NOMO-1 treated with DMSO at 0.1 percent for 48 hours (cell line): ENCODE data around the gene NEB.
"Not testable (repeated sequence)": the region's sequence is repeated elsewhere in the genome, so short reads cannot be mapped to it uniquely, and the experiment has no call there.

ENCODE experiments used
- DNase-seq: peaks from one replicate; lab custom pipeline; 2025; ENCODE audit not compliant: unreplicated experiment; lab: John Stamatoyannopoulos, UW

Gene NEB

DNA sequence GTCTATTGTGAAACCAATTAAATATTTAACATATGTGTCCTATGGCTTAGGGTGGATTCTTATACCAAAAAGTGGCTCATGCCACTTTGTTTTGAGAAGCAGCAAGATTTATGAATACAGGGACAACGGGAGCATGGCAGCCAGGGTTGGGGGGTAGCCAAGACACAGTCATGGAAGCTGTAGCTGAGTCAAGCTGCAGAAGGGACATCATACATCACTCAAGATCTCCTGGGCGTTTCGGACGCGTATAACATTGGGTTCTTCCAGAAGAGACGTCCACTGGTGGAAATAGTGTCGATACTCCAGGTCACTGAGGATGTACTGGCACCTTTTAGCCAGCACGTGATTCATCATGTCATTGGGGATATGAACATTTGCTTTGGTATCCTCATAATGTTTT, 171.9 kb downstream of the NEB start:
- no peak for DNase-seq

DNA sequence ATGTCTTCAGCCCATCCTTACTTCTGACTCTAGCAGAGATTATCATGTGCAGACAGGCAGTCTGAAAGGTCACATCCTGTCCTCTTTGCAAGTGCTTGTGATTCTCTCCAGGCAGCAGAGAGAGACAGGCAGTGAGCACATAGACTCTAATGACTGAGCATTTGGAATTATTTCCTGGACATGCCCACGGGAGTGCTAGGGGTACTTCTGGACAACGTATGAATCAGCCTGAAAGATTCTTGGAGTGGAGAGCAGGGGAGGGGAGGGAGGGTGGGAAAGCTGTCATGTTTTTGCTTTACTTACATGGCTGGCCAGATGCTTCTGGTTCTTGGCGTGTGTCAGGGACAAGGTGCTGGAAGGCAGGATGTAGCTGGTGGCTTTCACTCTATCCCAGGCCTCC, 174.0 kb downstream of the NEB start:
- no peak for DNase-seq

DNA sequence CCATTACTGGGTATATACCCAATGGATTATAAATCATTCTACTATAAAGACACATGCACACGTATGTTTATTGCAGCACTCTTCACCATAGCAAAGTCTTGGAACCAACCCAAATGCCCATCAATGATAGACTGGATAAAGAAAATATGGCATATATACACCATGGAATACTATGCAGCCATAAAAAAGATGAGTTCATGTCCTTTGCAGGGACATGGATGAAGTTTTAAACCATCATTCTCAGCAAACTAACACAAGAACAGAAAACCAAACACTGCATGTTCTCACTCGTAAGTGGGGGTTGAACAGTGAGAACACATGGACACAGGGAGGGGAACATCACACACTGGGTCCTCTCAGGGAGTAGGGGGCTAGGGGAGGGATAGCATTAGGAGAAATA, 174.8 kb downstream of the NEB start:
- not testable (repeated sequence) for DNase-seq

DNA sequence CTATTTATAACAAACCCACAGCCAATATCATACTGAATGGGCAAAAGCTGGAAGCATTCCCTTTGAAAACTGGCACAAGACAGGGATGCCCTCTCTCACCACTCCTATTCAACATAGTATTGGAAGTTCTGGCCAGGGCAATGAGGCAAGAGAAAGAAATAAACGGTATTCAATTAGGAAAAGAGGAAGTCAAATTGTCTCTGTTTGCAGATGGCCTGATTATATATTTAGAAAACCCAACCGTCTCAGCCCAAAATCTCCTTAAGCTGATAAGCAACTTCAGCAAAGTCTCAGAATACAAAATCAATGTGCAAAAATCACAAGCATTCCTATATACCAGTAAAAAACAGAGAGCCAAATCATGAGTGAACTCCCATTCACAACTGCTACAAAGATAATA, 176.4 kb downstream of the NEB start:
- peak; percentile 40 for DNase-seq

DNA sequence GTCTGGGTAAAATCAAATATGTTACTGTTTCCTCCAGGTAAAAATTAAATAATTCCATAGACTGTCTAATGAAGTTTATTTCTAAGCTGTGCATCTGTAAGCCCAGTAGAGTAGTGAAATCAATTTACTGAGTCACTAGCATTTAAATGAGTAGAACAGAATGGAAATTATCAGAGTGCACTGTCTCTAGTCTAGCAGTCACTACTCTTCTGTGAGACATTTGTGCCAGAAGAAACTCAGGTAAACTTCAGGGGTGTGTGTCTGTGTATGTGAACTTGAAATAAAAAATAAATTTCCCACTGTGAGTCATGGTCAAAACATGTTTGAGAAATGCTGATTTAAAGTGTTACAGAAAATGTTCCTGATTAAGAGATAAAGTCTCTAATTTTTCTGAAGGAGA, 178.2 kb downstream of the NEB start:
- no peak for DNase-seq

DNA sequence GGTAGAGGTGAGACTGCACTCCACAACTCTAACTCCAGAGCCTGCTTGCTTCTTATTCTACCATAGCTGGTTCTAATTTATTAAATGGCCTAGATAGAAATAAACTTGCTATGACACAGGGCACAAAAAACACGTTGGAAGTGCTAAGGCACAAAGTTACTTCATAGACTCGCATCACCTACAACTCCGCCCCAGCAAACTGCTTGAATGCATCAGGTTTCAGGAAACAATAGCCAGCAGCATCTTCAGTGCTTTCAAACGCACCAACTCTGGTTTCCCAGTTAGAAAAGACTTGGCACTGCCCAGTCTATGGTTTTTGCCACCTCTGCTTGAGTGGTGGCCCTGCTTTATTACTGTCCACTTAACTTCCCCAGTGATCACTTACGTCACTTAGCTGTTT, 182.0 kb downstream of the NEB start:
- no peak for DNase-seq

DNA sequence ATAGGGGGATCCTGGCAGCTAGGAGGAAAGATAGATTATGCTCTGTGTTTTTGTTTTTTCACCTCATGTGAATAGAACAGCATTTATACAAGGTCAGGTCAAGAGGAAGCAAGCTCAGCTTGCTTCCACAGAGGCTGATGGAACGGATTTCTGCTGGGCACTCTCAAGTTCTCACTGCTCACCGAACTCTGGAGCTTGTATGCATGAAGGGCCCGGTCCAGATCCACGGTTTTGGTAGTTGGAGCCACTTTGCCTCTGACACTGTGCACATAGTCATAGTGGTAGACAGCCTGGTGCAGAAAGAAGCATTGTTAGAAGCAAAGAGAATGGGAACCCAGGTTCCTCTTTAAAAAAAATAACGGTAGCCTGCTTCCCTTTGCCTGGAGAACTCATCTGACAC, 182.7 kb downstream of the NEB start:
- DNase-seq = no peak

DNA sequence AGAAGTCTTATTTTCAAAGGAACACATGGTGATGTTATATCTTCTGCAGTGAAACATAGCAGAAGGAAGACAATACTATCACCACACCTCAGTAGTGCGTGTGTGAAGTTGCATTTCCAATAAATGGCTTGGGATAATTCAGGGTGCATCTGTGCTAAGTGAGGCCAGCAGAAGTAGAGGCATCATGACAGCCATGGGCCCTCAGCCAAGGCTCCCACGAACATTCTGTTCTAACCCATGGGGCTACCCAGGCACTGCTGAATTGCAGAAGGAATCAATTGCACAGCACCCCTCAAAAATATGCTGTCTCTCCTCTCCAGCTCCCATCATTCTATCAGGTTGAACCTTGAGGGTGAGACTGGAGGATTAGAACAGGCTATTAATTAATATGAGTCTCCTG, 185.1 kb downstream of the NEB start:
- DNase-seq = no peak

DNA sequence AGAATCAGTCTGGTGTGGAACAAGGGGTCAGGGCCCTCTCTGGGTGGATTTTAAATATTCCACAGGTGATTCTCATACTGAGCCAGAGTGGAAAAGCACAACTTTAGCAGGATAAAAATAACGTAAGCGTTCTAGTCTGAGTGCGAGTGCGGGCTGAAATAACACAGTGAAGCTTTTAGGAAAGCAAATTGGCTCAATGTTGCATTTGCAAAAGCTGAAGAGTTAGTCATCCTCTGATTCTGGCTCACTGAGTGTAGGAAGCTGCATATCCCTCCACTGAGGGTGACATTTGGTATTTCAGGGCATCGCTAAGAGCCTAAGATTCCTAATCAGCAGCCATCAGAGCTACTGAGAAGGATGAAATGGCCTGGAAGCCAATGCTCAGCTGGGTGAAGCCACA, 189.8 kb downstream of the NEB start:
- no peak for DNase-seq

DNA sequence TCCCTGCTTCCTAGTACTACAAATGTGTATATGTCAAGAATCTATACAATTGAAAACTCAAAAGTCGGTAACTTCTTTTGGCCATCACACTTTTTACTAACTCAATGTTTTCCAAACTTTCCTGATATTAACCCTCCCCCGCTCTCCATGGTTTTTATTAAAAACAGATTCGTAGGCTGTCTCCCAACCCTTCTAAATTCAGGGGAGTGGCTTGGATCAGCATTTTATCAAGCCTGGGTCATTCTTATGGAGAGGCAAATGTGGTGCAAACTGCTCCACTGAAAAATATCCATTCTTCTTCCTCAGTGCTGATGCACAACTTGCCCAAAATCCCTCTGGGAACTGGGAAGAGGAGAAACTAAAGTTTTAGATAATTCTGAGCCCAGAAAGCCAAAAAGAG, 190.4 kb downstream of the NEB start:
- DNase-seq = no peak

DNA sequence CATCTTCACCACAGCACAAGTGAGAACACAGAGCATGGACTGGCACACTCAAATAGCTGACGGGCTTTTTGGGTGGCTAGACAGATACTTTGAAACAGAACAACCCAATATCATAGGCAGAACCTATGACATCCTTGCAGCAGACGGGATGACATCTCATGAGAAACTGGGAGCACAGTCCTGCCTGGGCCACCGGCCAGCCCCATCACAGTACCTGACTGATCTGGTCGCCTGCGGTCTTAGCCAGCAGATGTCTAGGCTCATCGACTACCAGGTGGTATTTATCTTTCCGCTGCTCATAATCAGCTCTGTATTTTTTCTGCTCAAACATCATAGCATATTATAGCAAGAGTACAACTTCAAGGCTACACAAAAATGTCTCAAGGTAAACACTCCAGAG, 200.3 kb downstream of the NEB start:
- DNase-seq = no peak

DNA sequence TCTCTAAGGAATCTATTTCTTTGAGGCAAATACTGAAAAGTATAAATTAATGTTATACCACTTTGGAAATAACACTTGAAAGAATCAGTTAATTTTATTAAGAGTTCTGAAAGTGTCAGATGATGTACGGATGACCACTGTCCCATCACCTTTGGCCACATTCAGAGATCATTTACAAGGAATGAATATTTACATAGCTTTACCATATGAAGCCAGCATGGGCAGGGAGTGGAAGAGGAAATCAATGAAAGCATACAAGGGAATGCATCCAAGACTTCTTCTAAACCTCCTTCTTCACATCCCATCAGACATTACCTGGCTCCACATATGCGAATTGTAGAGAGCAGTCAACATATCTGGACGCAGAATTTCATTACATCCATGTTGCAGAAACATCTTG, 201.1 kb downstream of the NEB start:
- DNase-seq = no peak

DNA sequence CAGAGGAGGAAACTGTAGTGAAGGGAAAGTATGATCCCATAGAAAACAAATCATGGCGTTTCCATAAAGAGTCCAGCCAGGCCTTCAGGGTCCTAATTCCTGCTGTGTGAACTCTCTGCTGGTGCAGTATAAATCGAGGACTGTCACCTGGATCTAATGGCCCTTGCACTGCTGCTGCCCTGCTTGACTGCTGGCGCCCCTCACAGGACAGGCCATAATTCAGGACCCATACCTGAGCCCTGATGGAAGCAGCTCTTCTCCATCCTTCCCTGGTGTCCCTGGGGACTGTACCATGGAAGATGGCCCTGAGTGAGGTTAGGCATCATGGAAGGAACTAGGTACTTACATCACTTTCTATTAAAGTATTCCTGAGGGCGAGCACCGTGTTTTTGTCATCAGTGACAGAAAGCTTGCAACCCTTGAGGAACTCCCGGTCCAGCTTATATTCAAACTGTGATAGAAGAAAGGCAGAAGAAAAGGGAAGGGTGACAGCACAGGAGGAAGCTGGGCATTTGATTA, 207.6 kb downstream of the NEB start:
- no peak for DNase-seq

DNA sequence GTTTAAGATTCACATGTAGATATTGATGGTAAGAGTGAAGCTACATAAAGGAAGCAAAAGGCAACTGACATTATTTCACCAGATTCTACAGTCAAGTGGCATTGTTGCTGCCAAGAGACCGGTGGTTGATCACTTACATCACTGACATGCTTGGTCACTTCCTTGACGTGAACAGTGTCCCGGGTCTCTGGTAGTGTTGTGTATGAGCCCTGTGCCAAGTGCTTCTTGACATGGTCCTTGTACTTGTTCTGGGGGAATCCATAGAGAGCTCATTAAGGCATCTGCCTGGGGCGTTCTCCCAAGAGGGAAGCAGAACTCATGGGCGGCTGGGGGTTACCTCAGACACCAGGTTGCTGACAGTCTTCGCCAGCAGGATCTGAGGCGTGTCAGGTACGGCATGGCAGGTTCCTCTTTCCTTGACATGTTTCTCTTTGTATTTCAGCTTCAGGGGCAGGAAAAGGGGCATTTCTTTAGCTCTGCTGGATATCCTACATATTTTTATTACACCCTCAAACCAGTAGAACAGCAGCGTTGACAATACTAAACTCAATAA, 208.4 kb downstream of the NEB start:
- DNase-seq = no peak

DNA sequence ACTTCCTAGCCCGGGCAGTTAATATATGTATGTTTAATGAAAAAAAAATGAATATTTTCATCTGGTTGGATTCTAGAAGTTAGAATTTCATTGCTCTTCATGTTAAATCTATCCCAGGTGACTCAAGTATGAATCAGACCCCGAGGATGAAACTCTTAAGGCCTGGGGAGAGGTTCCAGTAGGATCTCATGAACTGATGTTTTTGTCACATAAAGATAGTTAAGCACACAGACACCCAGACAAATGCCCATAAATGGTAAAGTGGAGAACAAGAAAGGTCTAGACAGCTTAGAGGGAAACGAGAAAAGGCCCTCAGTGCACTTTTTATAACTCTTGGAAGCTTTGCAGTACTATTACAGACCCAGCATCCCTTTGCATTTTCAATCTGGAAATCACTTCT, 210.4 kb downstream of the NEB start:
- DNase-seq = no peak

DNA sequence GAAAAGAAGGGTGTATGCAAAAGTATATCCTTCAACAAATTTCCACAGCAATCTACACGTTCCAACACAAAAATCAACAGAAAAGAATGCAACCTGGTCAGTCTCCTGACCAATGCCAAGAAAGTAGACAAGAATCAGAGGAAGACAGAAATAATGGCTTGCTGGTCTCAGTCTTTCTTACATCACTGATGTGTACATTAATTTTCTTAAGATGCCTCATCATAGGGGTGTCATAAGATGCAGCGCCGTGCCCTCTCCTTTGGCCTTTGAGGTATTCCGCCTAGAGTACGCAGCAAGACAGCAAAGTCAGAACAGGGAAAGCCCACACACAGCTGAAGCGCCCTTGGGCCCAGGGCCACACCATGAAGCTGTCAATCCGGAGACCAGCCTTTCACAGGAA, 211.7 kb downstream of the NEB start:
- no peak for DNase-seq

DNA sequence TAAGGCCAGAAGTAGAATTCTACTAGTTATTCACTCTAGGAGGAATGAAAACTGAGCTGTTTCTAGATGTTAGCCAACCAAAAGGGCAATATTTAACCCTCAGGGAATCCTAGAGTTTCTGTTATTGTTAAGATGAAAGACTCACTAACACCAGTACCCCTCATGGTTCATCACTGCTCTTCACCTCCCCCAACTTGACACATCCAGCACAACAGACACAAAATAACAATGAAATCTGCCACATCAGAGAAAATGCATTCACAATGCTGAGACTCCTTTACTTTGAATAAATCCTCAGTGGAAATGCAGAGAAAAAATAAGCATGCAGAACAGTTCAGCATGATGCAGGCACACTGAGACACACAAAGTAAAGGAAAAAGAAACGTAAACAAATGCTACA, 213.3 kb downstream of the NEB start:
- no peak for DNase-seq

DNA sequence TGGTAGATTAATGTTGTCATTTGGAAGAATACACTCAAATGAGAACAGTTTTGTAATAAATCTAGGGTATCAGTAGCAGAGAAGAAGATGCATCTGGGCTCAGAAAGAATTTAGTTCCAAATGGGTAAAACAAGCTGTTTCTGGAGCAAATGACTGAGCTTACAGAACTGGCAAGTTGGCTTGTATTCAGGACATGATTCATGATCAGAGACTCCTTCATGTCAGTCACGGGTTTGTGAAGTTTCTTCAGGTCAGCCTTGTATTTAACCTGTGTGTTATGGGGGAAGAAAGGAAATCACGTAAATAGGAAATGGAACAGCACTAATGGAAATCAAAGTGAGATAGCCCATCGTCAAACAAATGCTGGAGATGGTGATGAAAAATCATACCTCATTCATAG, 215.5 kb downstream of the NEB start:
- DNase-seq = no peak

DNA sequence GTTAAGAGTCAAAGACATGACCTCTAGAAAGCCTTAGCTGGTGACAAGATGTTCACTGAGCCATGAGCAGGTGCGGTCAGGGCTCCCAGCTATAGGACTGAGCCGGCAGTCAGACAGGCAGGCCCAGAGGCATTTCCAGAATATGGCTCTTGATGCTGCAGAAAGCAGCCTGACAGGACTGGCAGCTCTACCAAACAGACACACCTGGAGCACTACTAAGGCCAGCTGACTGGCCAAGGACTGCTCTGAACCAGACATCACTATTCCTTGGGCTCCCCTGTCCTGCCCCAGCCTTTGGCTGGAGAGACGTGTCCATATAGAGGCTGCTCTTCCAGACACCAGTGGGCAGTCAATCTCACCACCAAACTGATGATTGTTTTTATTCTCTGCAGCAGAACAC, 225.8 kb downstream of the NEB start:
- DNase-seq = no peak

DNA sequence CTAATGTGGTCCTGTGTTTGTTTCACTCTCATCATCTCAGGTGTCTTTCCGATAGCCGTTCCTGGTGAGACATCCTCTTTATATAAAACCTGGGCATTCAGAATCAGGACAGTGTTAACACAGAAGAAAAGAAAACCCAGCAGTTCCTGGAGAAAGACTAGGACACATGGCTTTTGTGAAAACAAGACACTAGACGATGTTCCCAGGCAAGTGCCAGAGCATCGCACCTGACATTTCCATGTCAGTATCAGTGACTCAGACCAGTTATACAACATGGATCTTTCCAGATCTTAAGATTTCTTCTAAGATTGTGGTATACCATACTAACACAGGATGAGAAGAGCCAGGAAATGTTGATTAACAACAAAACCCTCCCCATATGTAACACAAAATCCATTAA, 228.1 kb downstream of the NEB start:
- DNase-seq = no peak

DNA sequence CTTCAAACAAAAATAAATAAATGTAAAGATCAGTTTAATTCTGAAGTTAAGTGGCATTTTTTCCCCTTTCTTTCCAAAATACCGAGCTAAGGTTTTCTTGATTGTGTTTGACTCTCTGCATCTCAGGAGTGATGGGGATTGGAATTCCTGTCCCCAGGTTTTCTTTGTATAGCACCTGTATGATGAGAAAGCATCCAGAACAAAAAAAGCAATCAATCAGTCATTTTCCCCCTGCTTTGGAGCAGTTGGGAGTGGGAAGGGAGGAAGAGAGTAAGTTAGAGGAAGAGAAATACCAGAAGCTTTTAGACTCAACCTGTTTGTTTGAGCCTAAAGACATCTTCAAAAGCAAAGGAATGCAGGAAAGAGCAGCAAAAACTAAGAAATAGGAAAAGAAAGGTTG, 236.1 kb downstream of the NEB start:
- no peak for DNase-seq

DNA sequence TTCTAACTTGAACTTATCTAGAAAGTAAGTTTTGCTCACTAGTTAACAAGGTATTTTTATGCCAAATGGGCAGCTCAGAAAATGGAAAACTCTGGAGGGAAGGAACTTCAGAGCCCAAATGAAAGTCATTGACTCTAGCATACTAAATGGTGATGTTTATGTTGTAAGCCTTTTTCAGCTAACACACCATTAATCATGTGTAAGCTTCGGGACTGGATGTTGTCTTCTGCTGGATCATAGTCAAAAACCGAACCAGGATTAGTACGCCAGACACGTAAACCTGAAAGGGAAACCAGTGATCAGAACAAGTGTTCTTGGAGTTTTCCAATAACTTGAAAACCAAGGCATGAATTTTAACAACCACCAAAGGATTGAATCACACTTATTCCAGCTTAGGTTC, 242.8 kb downstream of the NEB start:
- no peak for DNase-seq

DNA sequence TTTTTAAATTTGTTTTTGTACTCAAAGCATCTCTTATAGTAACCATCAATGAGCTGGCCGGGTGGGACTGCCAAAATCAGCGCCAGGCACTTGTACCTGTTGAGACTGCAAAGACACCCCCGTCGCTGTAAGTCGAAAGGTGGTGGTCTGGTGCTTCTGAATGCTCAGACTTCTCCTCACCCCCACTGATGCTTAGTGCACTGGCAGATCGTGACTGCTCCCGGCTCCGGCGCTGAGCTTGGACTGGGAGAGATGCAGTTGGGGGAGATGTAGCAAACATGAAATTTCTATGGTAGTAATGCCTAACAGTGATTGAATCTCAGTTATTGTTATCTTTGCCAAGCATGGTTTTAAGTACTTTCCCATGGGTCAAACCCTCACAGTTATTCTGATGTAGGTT, 244.0 kb downstream of the NEB start:
- DNase-seq = no peak

DNA sequence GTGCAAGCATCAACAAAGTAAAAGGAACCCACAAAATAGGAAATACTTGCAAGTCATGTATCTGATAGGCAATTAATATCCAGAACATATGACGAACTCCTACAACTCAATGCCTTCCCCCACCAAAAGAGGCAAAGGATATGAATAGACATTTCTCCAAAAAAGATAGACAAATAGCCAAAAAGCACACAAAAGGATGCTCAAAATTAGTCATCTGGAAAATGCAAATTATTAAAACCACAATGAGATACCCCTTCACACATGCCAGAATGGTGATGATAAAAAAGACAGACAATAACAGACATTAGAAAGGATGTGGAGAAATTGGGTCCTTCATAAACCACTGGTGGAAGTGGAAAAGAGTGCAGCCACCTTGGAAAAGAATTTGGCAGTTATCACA, 248.2 kb downstream of the NEB start:
- DNase-seq = no peak
